SK-N-MC (cell line): ENCODE data around the gene METTL17.
A peak's percentile ranks its signal among the peaks of the same experiment; 100 is the strongest.
"Not testable (repeated sequence)": the region's sequence is repeated elsewhere in the genome, so short reads cannot be mapped to it uniquely, and the experiment has no call there.

Source experiments
- DNase-seq: peaks from one replicate; pipeline ENCODE4 v3.0.0-alpha.2; 2011; ENCODE audit warnings: low read depth, low spot score
- H3K27ac ChIP-seq: fragments of 200-600 bp; sonication (generic); 2 replicates; pipeline ENCODE4 v1.5.1; 2016; ENCODE audit warnings: mixed run types
- H3K36me3 ChIP-seq: fragments of 200-600 bp; sonication (generic); 2 replicates; pipeline ENCODE4 v1.6.1; 2017; ENCODE audit warnings: antibody characterized with exemption, low read length, mixed read lengths; ENCODE audit not compliant: insufficient read depth
- H3K4me3 ChIP-seq: fragments of 200-600 bp; sonication (generic); 2 replicates; pipeline ENCODE4 v1.5.1; 2016
- H3K9ac ChIP-seq: fragments of 200-600 bp; sonication (generic); 2 replicates; pipeline ENCODE4 v1.8.0; 2017; ENCODE audit warnings: mixed run types, mixed read lengths; ENCODE audit not compliant: insufficient read length
- H3K9me3 ChIP-seq: fragments of 200-600 bp; sonication (generic); 2 replicates; pipeline ENCODE4 v1.6.1; 2017; ENCODE audit warnings: low read depth, mild to moderate bottlenecking, antibody characterized with exemption, low read length, moderate library complexity, mixed read lengths
- EZH2 ChIP-seq: fragments of 200-600 bp; sonication (generic); IDR thresholded peaks from one replicate; pipeline ENCODE4 v1.6.1; 2017; ENCODE audit warnings: antibody characterized with exemption
- FOXP2 ChIP-seq: optimal IDR thresholded peaks from 2 replicates; pipeline ENCODE3; 2011; ENCODE audit warnings: mild to moderate bottlenecking, moderate library complexity; ENCODE audit not compliant: insufficient read depth; ENCODE audit errors: extremely low read length, control extremely low read depth
- POLR2AphosphoS5 ChIP-seq: IDR thresholded peaks from 2 replicates; pipeline ENCODE4 v1.6.1; 2012; ENCODE audit warnings: mild to moderate bottlenecking, low read depth, low read length, borderline replicate concordance

METTL17 gene

GRCh38 chr14:20970983-20971704 lies 18.6 kb upstream of the METTL17 start:
- DNase-seq, result no peak
- peak; percentile 53 for TF ChIP-seq FOXP2
- no peak for TF ChIP-seq EZH2
- Histone ChIP-seq H3K9ac (peak overlapping the region; percentile 70), H3K36me3 (no peaks in the 10 kb centered on the region), H3K27ac (no peak overlapping the region), H3K4me3 (peak overlapping the region; percentile 90), H3K9me3 (no peaks in the 10 kb centered on the region)

GRCh38 chr14:20971705-20972021 lies 18.1 kb upstream of the METTL17 start:
- Histone ChIP-seq H3K36me3 (no peaks in the 10 kb centered on the region), H3K9me3 (no peaks in the 10 kb centered on the region), H3K27ac (no peak overlapping the region), H3K4me3 (peak overlapping the region; percentile 90), H3K9ac (no peak overlapping the region)
- DNase-seq, result no peak
- TF ChIP-seq FOXP2, result peak; percentile 2
- no peak for TF ChIP-seq POLR2AphosphoS5

- H3K27ac ChIP-seq, result no peak overlapping the region
- H3K9ac ChIP-seq, result no peak overlapping the region
- no peak for DNase-seq
- H3K36me3 ChIP-seq, result no peaks in the 10 kb centered on the region
- TF ChIP-seq FOXP2 (no peak), EZH2 (no peak), POLR2AphosphoS5 (no peak)
- no peak overlapping the region for H3K4me3 ChIP-seq
- no peaks in the 10 kb centered on the region for H3K9me3 ChIP-seq
Observed at GRCh38 chr14:20973501-20973900, 16.3 kb upstream of the METTL17 start.

- Histone ChIP-seq H3K9me3 (no peaks in the 10 kb centered on the region), H3K9ac (no peak overlapping the region), H3K27ac (no peak overlapping the region), H3K4me3 (no peak overlapping the region), H3K36me3 (no peaks in the 10 kb centered on the region)
- TF ChIP-seq FOXP2 (no peak), EZH2 (no peak), POLR2AphosphoS5 (no peak)
- no peak for DNase-seq
Observed at GRCh38 chr14:20976291-20976690, 13.5 kb upstream of the METTL17 start.

- DNase-seq, result no peak
- Histone ChIP-seq H3K27ac (no peak overlapping the region), H3K36me3 (no peaks in the 10 kb centered on the region), H3K9me3 (no peaks in the 10 kb centered on the region), H3K9ac (no peak overlapping the region), H3K4me3 (no peak overlapping the region)
- TF ChIP-seq EZH2, result no peak
Observed at GRCh38 chr14:20978687-20979086, 11.1 kb upstream of the METTL17 start.

GRCh38 chr14:20980906-20981305 lies 8.9 kb upstream of the METTL17 start:
- Histone ChIP-seq H3K4me3 (no peak overlapping the region), H3K36me3 (no peaks in the 10 kb centered on the region), H3K9ac (no peak overlapping the region), H3K9me3 (no peaks in the 10 kb centered on the region), H3K27ac (no peak overlapping the region)
- TF ChIP-seq EZH2, result no peak
- TF ChIP-seq POLR2AphosphoS5, result no peak
- TF ChIP-seq FOXP2, result no peak
- no peak for DNase-seq

- H3K36me3 ChIP-seq, result no peaks in the 10 kb centered on the region
- no peak overlapping the region for H3K4me3 ChIP-seq
- H3K27ac ChIP-seq, result no peak overlapping the region
- H3K9ac ChIP-seq, result no peak overlapping the region
- H3K9me3 ChIP-seq, result no peaks in the 10 kb centered on the region
- no peak for DNase-seq
- no peak for TF ChIP-seq EZH2
- no peak for TF ChIP-seq POLR2AphosphoS5
- TF ChIP-seq FOXP2, result no peak
Observed at GRCh38 chr14:20982646-20983369, 7.0 kb upstream of the METTL17 start.

- not testable (repeated sequence) for DNase-seq
Observed at GRCh38 chr14:20985650-20986049, 4.1 kb upstream of the METTL17 start.

GRCh38 chr14:20986811-20987210 lies 3.0 kb upstream of the METTL17 start:
- Histone ChIP-seq H3K9ac (no peak overlapping the region), H3K27ac (no peak overlapping the region), H3K36me3 (peaks cover 2% of the 10 kb centered on the region), H3K4me3 (no peak overlapping the region), H3K9me3 (no peaks in the 10 kb centered on the region)
- no peak for DNase-seq
- no peak for TF ChIP-seq FOXP2
- no peak for TF ChIP-seq EZH2
- TF ChIP-seq POLR2AphosphoS5, result no peak

More at GRCh38 chr14:20985650-20986049, 4.1 kb upstream of the METTL17 start:
- H3K4me3 ChIP-seq, H3K36me3 ChIP-seq, H3K27ac ChIP-seq, H3K9ac ChIP-seq, H3K9me3 ChIP-seq: not testable (repeated sequence)
